Measurements from ENCODE around the gene PDZK1IP1.

GRCh38 chr1:47198214-47198613 lies 8.4 kb upstream of the PDZK1IP1 start:
- TF ChIP-seq POLR2A (IDR thresholded peaks at IDR 0.05) = no peak
- TF ChIP-seq POLR2AphosphoS5 (IDR thresholded peaks at IDR 0.05) = no peak
- TF ChIP-seq CTCF (IDR thresholded peaks at IDR 0.05) = no peak
- TF ChIP-seq EP300 (IDR thresholded peaks at IDR 0.05) = no peak
